SIG-M5 (cell line): ENCODE results near the gene COX8A.
"Not testable (repeated sequence)": the region's sequence is repeated elsewhere in the genome, so short reads cannot be mapped to it uniquely, and the experiment has no call there.

Experiments used
- DNase-seq: peaks from one replicate; lab custom pipeline; 2025; lab: John Stamatoyannopoulos, UW

Gene COX8A, protein sequence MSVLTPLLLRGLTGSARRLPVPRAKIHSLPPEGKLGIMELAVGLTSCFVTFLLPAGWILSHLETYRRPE

DNA sequence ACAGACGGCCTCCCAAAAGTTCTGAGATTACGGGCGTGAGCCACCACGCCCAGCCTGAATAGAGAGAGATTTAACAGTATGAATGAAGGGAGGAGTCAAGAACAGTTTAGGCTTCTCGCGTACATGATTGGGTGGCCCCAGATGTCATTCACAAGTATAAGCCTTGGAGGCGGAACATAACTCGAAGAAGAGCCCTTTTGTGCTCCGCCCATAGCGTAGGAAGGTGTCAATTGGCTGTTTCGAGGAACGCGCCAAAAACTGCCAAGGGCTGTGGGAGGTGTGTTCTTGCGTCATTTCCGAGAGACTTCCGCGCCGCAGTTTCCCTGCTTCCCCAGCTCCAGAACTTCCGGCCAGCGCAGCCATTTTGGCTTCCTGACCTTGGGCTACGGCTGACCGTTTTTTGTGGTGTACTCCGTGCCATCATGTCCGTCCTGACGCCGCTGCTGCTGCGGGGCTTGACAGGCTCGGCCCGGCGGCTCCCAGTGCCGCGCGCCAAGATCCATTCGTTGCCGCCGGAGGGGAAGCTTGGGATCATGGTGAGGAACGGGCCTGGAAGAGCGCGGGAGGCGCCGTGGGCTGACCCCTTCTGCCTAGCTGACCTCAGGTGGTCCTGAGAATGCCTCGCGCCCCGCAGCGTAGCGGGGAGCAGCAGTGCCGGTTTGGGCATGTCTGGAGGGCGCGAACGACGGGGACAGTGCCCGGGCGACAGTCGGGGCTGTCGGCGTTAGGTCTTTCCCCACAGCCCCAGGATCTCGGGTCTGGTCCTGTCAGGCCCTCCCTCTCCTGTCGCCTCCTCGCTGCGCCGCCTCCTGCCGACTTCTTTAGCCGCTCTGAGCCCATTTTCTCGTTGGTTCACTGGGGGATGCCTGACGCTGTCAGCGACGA is at the start of gene COX8A:
COX8A (plus strand) TSS at position 362 of the 885 bp plus-strand sequence; CDS start at position 423, 61 bp downstream.
- DNase-seq = peak; percentile 94

DNA sequence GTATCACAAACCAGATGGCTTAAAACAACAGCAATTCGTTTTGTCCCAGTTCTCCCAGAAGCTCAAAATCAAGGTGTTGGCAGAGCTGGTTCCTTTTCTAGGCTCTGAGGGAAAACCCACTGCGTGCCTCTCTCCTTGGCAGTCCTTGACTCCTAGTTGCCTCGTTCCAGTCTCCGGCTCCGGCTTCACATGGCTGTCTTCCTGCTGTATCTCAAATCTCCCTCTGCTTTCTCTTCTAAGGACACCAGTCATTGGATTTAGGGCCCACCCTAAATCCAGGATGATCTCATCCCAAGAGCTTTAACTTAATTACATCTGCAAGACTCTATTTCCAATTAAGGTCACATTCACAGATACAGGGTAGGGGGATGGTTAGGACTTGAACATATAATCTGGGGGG is 44.8 kb upstream of the COX8A start:
- no peak for DNase-seq

DNA sequence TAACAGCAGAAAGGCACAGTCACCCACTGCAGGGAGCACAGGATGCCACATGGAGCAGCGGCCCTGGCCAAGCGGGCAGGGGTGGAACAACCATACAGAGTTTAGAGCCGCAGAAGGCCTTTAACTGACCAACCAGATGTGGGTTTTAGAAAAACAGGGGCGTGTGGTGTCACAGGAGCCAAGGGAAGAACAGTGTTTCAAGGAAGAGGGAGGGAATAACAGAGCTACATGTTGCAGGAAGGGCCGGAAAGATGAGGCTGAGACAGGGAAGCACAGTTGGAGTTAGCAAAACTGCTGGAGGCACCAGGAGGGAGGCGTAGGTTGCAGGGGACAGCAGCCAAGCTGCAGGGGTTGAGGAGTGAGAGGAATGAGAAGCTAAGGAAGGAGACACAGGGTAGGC is 43.4 kb upstream of the COX8A start:
- no peak for DNase-seq

DNA sequence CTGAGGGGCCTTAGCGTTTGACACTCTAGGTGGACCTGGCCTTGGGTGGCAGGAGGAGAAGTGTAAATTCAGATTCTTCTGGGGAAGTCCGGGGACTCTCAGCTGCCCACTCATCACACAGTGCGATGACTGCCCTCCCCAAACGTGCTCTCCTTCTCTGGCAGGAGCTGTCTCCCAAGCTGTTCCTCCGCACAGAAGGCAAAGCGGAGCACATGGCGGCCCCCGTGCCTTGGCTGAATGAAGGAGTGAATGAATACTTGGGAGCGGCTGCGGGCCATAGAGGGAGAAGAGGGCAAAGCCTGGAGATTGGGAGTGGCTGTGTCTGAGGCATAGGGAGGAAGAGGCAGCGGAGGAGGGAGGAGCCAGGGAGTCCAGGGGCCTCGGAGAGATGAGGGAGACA is 42.5 kb upstream of the COX8A start:
- no peak for DNase-seq

DNA sequence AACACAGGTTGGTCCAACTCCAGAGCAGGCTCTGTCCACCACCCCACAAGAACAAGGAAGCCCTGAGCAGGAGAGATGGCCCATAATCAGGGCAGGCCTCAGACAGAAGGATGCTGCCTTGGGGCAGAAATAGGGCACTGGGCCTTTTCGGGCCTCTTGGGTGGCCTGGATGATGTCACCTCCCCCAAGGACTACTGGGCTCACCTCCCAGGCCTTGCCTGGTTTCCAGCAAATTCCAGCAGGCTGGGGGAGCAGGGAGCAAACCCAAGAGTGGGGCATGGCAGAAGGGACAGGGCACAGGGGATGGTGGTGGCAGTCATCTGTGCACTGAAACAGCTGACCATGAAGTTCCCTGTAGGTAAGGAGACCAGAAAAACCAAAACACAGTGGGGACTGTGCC is 41.0 kb upstream of the COX8A start:
- DNase-seq = no peak

DNA sequence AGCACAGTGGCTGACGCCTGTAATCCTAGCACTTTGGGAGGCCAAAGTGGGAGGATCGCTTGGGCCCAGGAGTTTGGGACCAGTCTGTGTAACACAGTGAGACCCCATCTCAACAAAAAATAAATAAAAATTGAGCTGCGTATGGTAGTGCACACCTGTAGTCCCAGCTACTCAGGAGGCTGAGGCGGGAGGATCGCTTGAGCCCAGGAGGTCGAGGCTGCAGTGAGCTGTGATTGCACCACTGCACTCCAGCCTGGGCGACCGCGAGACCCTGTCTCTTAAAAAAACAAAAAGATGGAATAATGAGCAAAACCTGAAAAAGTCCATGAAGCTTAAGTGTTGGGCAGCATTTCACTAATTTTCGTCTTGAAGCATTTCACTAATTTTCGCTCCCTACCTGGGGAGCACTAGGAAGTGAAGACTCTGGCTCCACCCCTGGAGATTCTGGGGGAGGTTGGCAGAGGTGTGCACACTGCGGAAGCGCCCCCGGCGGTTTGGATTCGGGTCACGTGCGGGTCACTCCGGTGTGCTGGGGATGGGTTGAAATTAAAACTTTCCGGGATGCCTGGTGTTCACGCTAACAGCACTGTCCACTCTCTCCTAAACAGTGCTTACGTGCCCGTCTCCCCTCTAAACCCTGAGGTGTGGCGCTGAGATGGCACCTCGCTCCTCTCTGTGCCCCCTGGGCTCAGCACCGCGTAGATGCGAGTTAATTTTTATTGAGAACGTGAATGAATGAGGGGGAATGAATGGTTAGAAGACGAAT is 36.5 kb upstream of the COX8A start:
- no peak for DNase-seq

DNA sequence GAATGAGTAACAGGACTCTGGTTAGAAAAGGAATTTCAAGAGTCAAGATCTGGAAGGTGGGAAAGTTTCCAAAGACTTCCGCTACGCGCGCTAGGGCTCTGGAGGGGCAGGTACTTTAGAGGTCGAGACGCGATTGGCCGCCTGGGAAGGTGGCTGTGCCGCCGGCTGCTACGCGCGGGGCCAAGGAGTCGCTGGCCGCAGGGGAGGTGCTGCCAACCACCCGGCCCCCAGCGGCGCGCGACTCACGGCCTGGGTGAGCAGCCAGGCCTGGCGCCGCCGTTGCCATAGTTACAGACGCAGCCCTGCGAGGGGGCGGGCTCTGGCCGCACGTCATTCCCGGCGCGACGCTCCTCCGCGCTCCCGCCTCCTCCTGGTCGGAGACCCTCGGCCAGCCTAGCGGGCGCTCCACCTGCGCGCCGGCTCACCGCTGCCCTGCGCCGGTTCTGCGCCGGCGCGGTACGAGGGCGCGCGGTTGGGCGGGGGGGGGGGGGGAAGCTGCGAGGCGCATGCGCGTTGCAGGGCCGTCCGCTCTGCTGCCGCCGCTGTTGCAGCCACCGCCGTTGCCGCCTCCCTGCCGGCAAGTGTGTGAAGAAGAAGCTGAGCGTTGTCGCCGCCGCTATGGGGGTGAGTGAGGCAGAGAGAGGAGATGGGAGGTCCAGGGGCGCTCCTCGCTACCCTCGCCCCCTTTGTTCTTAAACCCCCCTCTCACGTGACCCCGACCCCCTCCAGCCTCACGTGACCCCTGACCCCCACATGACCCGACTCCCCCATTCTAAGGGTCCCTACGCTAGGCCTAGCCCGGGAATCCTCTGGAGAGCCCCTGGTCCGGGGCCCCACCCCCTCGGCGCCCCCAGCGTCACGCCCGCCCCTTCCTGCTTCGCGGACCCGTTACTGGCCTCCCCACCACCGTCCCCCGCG is 35.7 kb upstream of the COX8A start, which contains the start of gene NAA40:
NAA40 (plus strand) TSS at position 524 of the 918 bp plus-strand sequence; CDS start at position 619, 95 bp downstream.
- DNase-seq = peak; percentile 55

DNA sequence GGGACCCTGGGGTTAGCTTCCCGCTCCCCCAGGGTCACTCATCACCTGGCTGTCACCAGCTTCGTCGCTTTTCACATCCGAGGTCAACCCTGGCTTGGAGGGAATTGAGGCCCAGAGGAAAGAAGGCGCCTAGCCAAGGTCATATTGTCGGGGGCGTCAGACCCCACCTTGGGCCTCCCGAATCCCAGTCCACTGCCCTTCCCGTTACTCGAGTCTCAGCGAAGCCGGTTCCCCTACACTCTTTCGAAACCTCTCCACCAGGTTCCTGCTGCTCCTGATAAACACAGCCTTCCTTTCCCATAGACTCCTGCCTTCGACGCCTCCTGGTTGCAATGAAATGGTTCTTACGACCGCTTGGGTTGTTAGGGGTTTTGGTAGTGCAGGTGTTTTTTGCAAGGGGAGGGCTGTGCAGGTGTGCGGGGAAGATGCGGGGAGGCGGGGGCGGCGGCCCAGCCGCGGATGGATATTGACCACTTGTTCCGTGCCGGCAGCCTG is 35.0 kb upstream of the COX8A start:
- no peak for DNase-seq

DNA sequence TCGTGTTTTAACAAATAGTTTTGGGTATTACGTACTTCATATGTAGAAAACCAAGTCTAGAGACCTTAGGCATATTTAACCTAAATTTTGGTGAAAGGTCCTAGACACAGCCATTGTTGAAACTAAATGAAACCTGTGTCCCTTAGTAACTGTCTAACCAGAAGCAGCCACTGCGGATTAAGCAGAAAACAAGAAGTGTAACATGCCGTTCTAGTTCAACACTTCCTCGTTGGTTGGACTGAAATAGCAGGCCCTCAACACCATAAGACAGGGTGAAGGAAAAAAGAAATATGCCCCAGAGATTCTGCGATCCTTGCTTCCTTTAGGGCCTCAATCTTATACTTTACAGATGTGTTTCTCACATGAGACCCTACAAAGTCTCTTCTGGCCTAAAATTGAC is 33.6 kb upstream of the COX8A start:
- DNase-seq = peak; percentile 4

DNA sequence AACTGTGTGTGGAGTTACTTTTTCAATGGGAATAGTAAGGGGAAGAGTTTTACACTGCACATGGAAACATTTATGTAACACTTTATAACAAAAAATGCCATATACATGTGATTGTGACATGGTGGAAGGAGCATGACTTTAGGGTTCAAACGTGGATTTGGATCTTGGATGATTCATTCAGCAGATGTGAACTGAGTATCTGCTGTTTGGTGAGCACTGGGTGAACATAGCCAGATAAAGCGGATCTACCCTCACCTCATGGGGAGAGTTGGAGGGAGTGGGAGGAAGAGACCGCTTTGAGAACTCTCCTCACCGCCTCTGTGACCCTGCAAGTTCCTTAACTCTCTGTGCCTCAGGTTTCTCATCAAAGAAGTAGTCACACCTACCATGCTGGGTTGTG is 32.5 kb upstream of the COX8A start:
- DNase-seq = no peak

DNA sequence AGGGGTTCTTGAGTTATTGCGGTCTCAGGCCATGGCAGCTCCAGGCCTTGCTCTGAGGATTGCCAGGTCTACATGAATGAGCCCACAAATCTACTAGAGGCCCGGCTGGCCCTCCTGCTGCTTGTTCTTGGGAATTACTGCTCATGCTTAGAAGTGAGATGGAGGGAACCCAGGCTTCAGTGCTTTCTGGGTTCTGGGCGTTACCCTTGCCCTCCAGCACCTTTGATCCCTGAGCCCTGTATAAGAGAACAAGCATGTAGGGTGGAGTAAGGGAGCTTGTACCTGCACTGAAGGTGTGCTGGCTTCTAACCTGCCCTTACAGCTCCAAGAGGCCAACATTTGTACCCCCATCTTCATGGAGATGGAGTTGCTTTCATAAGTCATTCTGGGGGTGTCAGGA is 31.6 kb upstream of the COX8A start:
- no peak for DNase-seq

DNA sequence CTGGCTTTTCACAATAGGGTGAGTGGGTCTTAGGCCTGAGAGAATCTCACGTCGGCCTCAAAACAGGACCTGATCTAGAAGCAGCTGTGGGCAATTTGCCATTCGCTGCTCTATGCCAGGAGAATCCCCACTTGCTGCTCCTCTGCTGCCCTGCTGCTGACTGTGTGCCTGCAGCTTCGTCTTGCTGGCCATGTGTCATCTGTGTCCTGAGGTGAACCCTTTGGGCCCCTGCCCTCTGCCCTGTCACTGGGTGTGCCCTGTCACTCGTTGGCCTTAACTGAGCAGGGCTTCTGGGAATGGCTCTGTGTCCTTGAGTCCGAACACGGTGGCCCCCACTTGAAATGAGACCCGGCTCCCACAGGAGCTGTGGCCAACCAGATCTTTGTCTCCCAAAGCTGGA is 29.4 kb upstream of the COX8A start:
- DNase-seq = no peak

DNA sequence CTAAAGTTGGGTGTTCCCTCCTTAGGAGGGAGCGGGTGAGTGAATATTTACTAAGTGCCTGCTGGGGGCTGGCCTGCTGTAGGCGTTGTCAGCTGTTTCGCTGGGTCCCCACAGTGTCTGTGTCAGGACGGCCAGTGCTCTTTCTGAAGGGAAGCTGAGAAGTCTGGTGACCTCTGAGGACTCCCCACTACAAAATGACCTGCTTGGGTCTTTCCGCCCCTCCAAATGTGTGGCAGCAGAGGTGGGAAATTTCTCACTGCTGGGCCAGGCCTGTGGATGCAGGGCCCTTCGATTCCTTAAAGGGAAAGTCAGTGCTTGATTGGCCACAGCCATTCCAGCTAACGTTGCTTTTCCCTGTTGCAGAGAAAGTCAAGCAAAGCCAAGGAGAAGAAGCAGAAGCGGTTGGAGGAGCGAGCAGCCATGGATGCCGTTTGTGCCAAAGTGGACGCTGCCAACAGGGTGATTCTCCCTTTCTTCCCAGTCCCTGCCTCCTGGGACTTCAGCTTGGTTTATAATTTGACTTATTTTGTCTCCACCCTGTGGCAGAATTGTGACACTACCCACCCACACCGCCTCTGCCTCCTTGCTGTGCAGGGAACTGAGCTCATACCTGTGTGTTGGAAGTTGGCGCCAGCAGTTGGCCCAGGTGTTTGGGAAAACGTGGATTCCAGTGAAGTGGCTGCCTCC is 28.8 kb upstream of the COX8A start:
- no peak for DNase-seq

DNA sequence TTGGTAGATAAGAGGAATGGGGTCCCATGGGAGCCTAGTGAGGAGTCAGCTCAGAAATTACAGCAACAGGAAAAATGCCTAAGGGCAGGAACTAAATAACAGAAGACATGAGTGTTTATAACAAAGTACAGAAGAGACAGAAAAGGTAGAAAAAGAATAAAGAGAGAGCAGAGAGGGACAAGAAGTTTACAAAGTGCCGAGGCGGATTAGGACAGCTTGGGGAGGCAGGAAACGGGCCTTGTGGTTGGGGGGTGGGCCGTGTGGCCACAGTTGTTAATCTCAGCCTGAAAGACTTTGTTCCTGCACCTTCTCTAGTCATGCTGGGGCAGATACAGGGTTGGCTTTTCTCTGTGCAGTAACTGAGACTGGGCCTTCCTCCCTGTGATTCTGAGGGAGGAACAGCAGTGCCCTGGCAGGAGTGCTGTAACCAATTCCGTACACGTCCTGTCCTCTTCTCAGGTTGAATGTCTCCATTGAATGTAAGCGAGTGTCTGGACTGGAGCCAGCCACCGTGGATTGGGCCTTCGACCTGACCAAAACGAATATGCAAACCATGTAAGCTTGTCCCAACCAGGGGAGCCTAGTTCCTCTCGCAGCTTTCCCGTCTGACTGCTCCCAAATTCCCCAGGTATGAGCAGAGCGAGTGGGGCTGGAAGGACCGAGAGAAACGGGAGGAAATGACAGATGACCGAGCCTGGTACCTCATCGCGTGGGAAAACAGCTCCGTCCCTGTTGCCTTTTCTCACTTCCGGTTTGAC is 22.5 kb upstream of the COX8A start:
- no peak for DNase-seq

DNA sequence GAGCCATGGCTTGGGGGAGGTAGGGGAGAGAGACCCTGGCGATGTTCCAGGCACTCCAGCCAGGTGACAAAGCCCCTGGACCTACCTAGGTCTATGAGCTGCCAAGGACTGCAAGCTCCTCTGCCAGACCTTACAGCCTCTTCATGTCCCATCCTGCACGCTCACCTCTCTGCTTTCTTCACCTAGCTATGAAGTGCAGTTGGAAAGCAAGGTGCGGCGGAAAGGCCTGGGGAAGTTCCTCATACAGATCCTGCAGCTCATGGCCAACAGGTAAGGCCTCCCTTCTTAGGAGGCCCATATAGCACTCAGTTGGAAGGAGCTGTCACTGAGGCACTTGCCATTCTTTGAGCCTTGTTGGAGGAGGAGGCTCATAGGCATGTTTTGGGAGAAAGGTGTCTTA is 21.9 kb upstream of the COX8A start:
- no peak for DNase-seq

DNA sequence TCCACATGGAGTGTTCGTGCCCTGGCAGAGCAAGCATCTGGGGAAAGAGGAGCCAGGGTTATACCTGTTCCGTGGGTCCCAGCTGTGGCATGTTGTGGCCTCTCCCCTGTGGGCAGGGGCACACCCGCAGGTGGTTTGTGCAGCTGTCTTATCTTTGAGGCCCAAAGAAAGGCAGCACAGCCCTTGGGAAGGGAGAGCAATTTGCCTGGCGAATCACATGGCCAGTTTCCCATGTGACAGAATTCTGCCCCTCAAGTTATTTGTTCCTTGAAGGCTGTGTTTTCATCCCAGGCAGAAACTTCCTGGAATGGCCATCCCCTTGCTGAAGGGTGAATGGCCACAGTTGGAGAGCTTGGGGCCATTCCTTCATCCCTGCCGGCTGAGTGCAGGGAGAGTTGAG is 16.4 kb upstream of the COX8A start:
- DNase-seq = no peak

DNA sequence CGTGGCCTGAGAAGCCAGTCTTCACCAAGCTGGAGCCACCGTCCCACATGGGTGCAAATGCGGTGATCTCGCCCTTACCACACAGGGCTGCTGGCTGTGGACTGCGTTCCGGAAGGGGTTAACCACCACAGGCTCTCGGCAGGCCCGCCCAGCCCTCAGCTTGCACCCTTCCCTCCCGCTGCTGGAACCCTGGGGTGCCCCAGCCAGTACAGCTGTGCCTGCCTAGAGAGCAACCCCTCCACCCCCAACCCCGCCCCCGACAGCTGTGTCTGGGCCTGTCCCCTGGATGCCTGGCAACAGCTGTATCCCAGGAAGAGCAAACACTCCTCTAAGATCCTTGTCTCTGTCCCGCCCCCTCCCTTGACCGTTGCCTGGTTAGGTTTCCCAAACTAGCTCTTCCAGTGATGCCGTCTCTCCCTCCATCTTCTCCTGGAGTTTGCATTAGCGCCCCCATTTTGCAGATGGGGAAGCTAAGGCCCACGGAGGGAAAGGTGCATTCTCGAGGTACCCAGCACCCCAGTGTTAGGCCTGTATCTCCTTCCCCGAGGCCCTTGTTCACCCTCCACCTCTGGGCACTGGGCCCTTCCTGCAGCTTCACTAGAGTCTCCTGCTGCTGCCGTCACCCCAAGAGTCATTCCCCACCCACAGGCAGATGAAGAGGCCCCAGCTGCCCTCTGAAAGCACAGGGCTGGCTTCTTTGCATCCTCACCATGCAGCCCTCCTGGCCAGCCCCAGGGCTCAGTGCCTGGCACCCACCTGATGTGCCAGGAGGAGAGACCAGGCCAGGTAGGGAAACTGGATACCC is 12.6 kb upstream of the COX8A start:
- no peak for DNase-seq

DNA sequence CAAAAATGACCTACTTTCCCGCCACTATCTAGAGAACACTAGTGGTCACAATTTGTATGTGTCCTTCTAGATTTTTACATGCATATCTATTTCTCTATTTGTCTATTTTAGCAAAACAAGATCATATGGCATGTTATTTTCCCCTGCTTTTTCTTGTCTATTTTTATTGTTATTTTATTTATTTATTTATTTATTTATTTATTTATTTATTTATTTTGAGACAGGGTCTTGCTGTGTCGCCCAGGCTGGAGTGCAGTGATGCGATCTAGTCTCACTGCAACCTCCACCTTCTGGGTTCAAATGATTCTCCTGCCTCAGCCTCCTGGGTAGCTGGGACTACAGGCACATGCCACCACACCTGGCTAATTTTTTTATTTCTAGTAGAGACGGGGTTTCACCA is 10.5 kb upstream of the COX8A start:
- not testable (repeated sequence) for DNase-seq

DNA sequence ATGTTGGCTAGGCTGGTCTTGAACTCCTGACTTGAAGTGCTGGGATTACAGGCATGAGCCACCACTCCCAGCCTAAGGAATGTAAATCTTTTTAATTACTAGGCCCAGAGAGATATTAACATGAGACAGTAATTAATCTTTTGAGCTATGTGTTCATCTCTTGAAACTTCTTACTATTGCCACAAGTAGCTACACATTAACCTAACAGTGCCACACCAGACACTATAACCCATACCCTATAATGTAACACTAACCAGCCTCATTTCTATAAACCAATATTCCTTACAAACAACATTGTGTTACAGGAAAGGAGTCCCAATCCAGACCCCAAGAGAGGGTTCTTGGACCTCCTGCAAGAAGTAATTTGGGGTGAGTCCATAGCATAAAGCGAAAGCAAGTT is 8.0 kb upstream of the COX8A start:
- DNase-seq = no peak

DNA sequence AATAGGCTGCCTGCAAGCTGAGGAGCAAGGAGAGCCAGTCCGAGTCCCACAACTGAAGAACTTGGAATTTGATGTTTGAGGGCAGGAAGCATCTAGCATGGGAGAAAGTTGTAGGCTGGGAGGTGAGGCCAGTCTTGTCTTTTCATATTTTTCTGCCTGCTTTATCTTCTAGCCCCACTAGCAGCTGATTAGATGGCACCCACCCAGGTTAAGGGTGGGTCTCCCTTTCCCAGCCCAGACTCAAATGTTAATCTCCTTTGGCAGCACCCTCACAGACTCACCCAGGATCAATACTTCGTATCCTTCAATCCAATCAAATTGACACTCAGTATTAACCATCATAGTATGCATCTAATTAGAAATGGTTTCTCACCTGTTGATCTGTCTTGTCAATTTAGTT is 5.0 kb upstream of the COX8A start:
- DNase-seq = no peak
